Colonic mucosa (tissue), 4 donors: ENCODE measurements around the gene CYB5R3. TPM values are rescaled to one million over a fixed set of nuclear protein-coding genes. Genes with fewer than 3 reads are reported as not detected.

ENCODE experiments used
- DNase-seq: peaks from one replicate; pipeline ENCODE4 v3.0.0-alpha.2; 2020
- H3K27ac ChIP-seq: fragments of 200-600 bp; one replicate; pipeline ENCODE4 v1.8.0; 2021
- H3K27me3 ChIP-seq: fragments of 200-600 bp; one replicate; pipeline ENCODE4 v1.8.0; 2021
- H3K36me3 ChIP-seq: fragments of 200-600 bp; one replicate; pipeline ENCODE4 v1.8.0; 2021
- H3K4me1 ChIP-seq: fragments of 200-600 bp; one replicate; pipeline ENCODE4 v1.8.0; 2021; ENCODE audit warnings: mild to moderate bottlenecking
- H3K4me3 ChIP-seq: fragments of 200-600 bp; one replicate; pipeline ENCODE4 v1.8.0; 2021
- H3K9ac ChIP-seq, 2 donors: one replicate each; pipeline ENCODE4 v1.7.0; 2013; ENCODE audit warnings: control low read depth in 2 of 2, low read depth in 2 of 2, low read length in 2 of 2
- H3K9me3 ChIP-seq: fragments of 200-600 bp; one replicate; pipeline ENCODE4 v1.8.0; 2021
- CTCF ChIP-seq: fragments of 200-600 bp; IDR thresholded peaks from one replicate; pipeline ENCODE4 v1.8.0; 2022; ENCODE audit warnings: antibody characterized with exemption, mild to moderate bottlenecking
- intact Hi-C: fragments of 100-400 bp; cut with DNase I; formaldehyde crosslinking; loops from one replicate; pipeline ENCODE4 v1.14.1; 2022
- total RNA-seq, 2 donors: library from RNA; stranded (reverse); fragmentation: NEBNext Ultra II Directional in 1 of 2; extraction: Animal tissue kit (Norgen Biotek cat#: 25700) in 1 of 2; gene quantifications; one replicate each; pipeline ENCODE4 v1.2.1, GENCODE V29; 2021
- donor health status: healthy.
- donor health status: DM: no; HTN: no; CAD: no.
- donor health status: DM: no; HTN: no; CAD: no.

The CYB5R3 gene
- total RNA-seq, 2 donors from 2014 or later, result 105 to 133 TPM

- no peak overlapping the region for H3K9ac ChIP-seq
Measured at GRCh38 chr22:42626951-42627625, 22.1 kb downstream of the CYB5R3 start.

GRCh38 chr22:42626431-42626830 lies 22.8 kb downstream of the CYB5R3 start:
- H3K9ac ChIP-seq, result no peak overlapping the region
- peaks cover 3% of the 10 kb centered on the region for H3K36me3 ChIP-seq
- no peak for TF ChIP-seq CTCF

More at GRCh38 chr22:42626951-42627625, 22.1 kb downstream of the CYB5R3 start:
- no peak for DNase-seq
- intact Hi-C loops, result no loop called here
- Histone ChIP-seq H3K27ac (no peak overlapping the region), H3K4me3 (no peak overlapping the region), H3K4me1 (no peaks in the 10 kb centered on the region), H3K36me3 (peaks cover 3% of the 10 kb centered on the region), H3K9me3 (no peaks in the 10 kb centered on the region), H3K27me3 (no peaks in the 10 kb centered on the region)
- no peak for TF ChIP-seq CTCF

GRCh38 chr22:42625416-42625815 lies 23.8 kb downstream of the CYB5R3 start:
- no peak overlapping the region for H3K9ac ChIP-seq
- H3K9me3 ChIP-seq, result no peaks in the 10 kb centered on the region
- no peaks in the 10 kb centered on the region for H3K36me3 ChIP-seq
- DNase-seq, result no peak
- no peak for TF ChIP-seq CTCF
- H3K4me1 ChIP-seq, result peaks cover 6% of the 10 kb centered on the region
- intact Hi-C loops, result no loop called here
- H3K27me3 ChIP-seq, result no peaks in the 10 kb centered on the region
- no peak overlapping the region for H3K27ac ChIP-seq
- no peak overlapping the region for H3K4me3 ChIP-seq

More at GRCh38 chr22:42626431-42626830, 22.8 kb downstream of the CYB5R3 start:
- Histone ChIP-seq H3K4me1 (peaks cover 3% of the 10 kb centered on the region), H3K4me3 (no peak overlapping the region), H3K9me3 (no peaks in the 10 kb centered on the region), H3K27ac (no peak overlapping the region), H3K27me3 (no peaks in the 10 kb centered on the region)
- intact Hi-C loops, result no loop called here
- no peak for DNase-seq

GRCh38 chr22:42624551-42625106 lies 24.6 kb downstream of the CYB5R3 start:
- Histone ChIP-seq H3K27ac (no peak overlapping the region), H3K27me3 (no peaks in the 10 kb centered on the region), H3K9me3 (no peaks in the 10 kb centered on the region), H3K4me1 (peaks cover 6% of the 10 kb centered on the region), H3K9ac (no peak overlapping the region), H3K36me3 (no peaks in the 10 kb centered on the region), H3K4me3 (no peak overlapping the region)
- DNase-seq, result no peak
- intact Hi-C loops, result no loop called here
- no peak for TF ChIP-seq CTCF

- H3K27ac ChIP-seq, result no peak overlapping the region
- DNase-seq, result no peak
- no peak for TF ChIP-seq CTCF
Measured at GRCh38 chr22:42623756-42624441, 25.3 kb downstream of the CYB5R3 start.

More at GRCh38 chr22:42623756-42624441, 25.3 kb downstream of the CYB5R3 start:
- intact Hi-C loops, result no loop called here
- H3K27me3 ChIP-seq, result no peaks in the 10 kb centered on the region
- no peak overlapping the region for H3K4me3 ChIP-seq
- no peaks in the 10 kb centered on the region for H3K36me3 ChIP-seq
- no peak overlapping the region for H3K9ac ChIP-seq
- H3K4me1 ChIP-seq, result peaks cover 6% of the 10 kb centered on the region
- no peaks in the 10 kb centered on the region for H3K9me3 ChIP-seq
